Adipose tissue (tissue), 3 donors: ENCODE measurements around the gene ZNF516. TPM values are rescaled to one million over a fixed set of nuclear protein-coding genes. Genes with fewer than 3 reads are reported as not detected.
"Not testable (repeated sequence)": the region's sequence is repeated elsewhere in the genome, so short reads cannot be mapped to it uniquely, and the experiment has no call there.

Experiments
- H3K27ac ChIP-seq: one replicate; pipeline ENCODE4 v1.5.1; 2013; ENCODE audit warnings: low read depth, low read length
- WGBS, 3 donors: extraction: QIAGEN DNeasy Blood & Tissue Kit; methylation state at CpG; one replicate each; pipeline ENCODE4 v1.1.7; 2013; 5-methylcytosine and 5-hydroxymethylcytosine counted together
- polyA plus RNA-seq, 3 donors: library from polyadenylated mRNA; stranded (reverse); fragments of 200-250 nt; gene quantifications; one replicate each; pipeline ENCODE4 v1.2.3, GENCODE V29; 2013
- donor health status: healthy with polysubstance abuse.
- donor health status: Bipolar disorder and iron deficiency.
- donor health status: healthy.

The ZNF516 gene
- 1 to 10 TPM; 3.1 to 4.7 (median 4.2) TPM for polyA plus RNA-seq

GRCh38 chr18:76495006-76495370 is at the start of gene ZNF516:
TSS of gene ZNF516 (minus strand) at chr18:76495242. CDS start at chr18:76443054, 52,188 bp downstream.
- 0 to 2% (median 1%) methylated on average over 18 to 54 of the region's 64 CpGs for WGBS, 3 donors
- peak within 1 kb of the TSS; percentile 24 for H3K27ac ChIP-seq

GRCh38 chr18:76538846-76539245 is 43.8 kb upstream of the ZNF516 start:
- no peak overlapping the region for H3K27ac ChIP-seq
- 65 to 88% (median 69%) methylated on average over 11 of the region's 11 CpGs for WGBS, 3 donors

DNA sequence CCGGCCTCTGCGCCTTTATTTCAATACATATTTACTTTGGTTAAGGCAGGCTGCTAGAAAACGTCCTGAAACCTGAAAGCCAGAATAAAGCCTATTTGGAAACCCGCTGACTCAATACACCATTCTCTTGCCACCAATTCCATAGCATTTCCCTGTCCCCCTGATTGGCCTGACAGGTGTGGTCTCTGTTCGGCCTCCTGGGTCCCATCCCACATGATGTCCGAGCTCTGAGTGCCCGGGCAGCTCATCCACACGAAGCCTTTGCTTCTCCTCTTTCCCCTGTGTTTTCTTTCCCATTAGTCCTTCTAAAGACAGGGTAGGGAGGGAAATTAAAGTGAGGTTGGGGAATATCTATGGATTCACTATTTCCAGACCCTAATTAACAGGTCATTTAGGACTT is 42.6 kb upstream of the ZNF516 start:
- WGBS, 3 donors: 86 to 94% (median 90%) methylated on average over 8 of the region's 8 CpGs

DNA sequence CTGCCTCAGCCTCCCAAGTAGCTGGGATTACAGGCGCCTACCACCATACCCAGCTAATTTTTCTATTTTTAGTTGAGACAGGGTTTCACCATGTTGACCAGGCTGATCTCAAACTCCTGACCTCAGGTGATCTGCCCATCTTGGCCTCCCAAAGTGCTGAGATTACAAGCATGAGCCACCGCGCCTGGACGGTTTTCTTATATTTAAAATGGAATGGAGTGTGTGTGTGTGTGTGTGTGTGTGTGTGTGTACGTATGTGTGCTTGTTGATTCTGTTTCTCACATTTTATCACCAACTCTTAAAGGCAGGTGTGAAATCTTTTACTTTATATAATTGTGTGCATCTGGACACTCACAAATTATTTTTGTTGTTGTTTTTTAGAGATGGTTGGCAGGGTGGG is 41.6 kb upstream of the ZNF516 start:
- not testable (repeated sequence) for H3K27ac ChIP-seq
- WGBS, 3 donors: 88 to 94% (median 93%) methylated on average over 5 of the region's 5 CpGs

More for the DNA sequence above, 42.6 kb upstream of the ZNF516 start:
- H3K27ac ChIP-seq: no peak overlapping the region

- H3K27ac ChIP-seq: no peak overlapping the region
- 94 to 96% (median 95%) methylated on average over 8 of the region's 8 CpGs for WGBS, 3 donors
Observed at GRCh38 chr18:76532875-76533274, 37.8 kb upstream of the ZNF516 start.

DNA sequence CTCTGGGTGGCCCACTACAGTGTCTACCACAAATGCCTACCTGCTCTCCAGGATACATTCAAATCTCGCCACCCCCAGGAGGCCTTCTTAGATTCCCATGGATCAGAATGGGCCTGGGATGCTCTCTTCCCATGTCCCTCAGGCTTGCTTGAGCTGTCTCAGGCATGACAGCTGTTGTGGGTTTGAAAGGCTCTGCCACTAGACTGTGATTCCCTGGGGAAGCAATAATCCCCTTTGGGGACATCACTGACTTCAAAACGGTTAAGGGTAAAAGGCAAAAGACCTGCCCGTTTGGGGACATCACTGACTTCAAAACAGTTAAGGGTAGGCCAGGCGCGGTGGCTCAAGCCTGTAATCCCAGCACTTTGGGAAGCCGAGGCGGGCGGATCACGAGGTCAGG is 35.8 kb upstream of the ZNF516 start:
- no peak overlapping the region for H3K27ac ChIP-seq
- WGBS, 3 donors: 86 to 92% (median 91%) methylated on average over 9 of the region's 9 CpGs

DNA sequence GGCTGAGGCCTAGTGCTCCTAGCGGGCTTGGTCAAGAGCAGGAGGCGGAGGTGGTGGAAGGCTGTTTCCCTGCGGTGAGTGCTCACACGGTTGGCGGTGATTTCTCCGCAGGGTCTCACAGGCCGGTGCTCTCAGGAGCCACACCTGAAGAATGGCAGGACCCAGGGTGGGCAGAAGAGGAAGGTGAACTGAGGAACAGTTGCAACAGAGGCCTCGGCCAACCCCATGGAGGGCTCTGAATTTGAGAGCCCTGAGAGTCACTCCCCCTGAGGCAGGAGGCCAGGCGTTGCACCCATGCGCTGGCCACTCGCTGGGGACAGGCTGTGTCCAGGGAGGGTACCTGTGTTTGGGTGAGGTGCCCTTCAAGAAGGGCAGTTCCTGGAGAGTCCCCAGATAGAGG is 35.3 kb upstream of the ZNF516 start:
- 93 to 98% (median 96%) methylated on average over 11 of the region's 11 CpGs for WGBS, 3 donors

GRCh38 chr18:76529433-76529811 is 34.4 kb upstream of the ZNF516 start:
- H3K27ac ChIP-seq: no peak overlapping the region
- 64 to 81% (median 80%) methylated on average over 23 of the region's 23 CpGs for WGBS, 3 donors

More for the DNA sequence above, 35.3 kb upstream of the ZNF516 start:
- no peak overlapping the region for H3K27ac ChIP-seq

GRCh38 chr18:76528477-76529432 is 33.7 kb upstream of the ZNF516 start:
- WGBS, 3 donors: 6 to 10% (median 7%) methylated on average over 28 of the region's 28 CpGs
- H3K27ac ChIP-seq: no peak overlapping the region

GRCh38 chr18:76525911-76526310 is 30.9 kb upstream of the ZNF516 start:
- no peak overlapping the region for H3K27ac ChIP-seq
- WGBS, 3 donors: 52 to 70% (median 69%) methylated on average over 3 of the region's 3 CpGs

DNA sequence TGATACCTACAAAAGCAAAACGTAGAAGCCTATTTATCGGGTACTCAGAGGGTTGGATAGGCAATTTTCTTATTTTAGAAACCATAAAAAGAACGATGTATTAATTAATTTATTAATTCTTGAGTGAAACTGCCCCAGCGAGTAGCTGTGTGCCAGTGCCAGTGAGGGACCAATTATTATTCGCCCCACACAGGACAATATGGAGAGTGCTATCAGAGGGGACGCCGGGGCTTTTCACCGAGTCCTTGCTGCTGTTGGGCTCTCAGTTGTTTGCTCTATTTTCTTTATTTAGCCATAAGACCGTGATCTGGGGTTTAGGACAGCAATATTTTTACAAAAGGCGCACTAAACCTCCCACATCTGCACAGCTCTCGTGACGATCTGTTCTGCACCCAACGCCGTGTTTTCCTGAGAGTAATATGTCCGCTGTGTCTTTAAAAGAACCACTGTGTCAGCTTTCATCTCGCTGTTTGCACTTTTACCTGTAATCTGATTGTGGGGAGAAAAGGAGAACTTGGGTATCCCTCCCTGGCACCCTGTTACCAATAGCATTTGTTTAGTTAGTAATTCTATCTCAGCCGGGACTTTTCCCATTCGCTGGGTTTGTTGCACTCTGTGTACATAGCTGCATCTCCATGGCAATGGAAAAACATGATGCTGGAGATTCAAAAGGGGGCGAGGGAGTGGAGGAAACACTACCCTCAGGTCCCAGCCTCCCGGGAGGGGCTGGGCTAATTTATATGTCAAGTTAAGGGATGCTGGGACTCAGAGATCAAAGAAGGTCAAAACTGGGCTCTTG is 30.1 kb upstream of the ZNF516 start:
- 12 to 42% (median 34%) methylated on average over 20 of the region's 20 CpGs for WGBS, 3 donors
- H3K27ac ChIP-seq: no peak overlapping the region

DNA sequence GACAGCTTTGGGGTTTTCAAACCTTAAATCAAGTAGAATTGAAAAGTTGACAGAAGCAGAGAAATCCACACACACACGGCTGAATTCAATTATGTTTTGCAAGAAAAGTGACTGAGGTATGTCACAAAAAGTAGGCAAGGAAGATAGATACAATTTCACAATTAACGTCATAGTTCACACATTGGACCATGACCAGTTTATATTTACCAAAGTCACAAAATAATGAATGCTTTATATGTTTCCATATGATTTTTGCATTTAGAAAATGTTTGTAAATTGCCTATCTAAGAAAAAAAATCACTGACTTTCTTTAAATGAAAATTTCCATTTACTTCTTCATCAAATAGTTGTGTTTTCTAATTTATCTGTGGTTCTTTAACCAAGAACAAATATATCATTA is 29.4 kb upstream of the ZNF516 start:
- 64 to 69% (median 66%) methylated on average over 2 of the region's 2 CpGs for WGBS, 3 donors
- no peak overlapping the region for H3K27ac ChIP-seq

DNA sequence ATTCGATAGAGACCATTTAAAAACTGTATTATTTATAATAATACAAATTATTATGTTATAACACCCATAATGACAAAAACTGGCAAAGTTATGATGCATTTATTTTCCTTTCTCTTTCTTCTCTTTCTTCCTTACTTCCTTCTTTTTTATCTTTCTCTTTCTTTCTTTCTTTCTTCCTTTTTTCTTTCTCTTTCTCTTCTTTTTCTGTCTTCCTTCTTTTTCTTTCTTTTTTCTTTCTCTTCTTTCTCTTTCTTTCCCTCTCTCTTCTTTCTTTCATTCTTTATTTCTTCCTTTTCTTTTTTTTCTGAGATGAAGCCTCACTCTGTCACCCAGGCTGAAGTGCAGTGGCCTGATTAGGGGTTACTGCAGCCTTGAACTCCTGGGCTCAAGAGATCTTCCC is 27.5 kb upstream of the ZNF516 start:
- WGBS, 3 donors: 90 to 100% (median 96%) methylated on average over 1 of the region's 1 CpG
- no peak overlapping the region for H3K27ac ChIP-seq

GRCh38 chr18:76522122-76522503 is 27.1 kb upstream of the ZNF516 start:
- no peak overlapping the region for H3K27ac ChIP-seq
- 82 to 88% (median 87%) methylated on average over 19 of the region's 19 CpGs for WGBS, 3 donors

- H3K27ac ChIP-seq: no peak overlapping the region
- WGBS, 3 donors: 80 to 86% (median 85%) methylated on average over 11 of the region's 11 CpGs
Observed at GRCh38 chr18:76521417-76522121, 26.5 kb upstream of the ZNF516 start.

DNA sequence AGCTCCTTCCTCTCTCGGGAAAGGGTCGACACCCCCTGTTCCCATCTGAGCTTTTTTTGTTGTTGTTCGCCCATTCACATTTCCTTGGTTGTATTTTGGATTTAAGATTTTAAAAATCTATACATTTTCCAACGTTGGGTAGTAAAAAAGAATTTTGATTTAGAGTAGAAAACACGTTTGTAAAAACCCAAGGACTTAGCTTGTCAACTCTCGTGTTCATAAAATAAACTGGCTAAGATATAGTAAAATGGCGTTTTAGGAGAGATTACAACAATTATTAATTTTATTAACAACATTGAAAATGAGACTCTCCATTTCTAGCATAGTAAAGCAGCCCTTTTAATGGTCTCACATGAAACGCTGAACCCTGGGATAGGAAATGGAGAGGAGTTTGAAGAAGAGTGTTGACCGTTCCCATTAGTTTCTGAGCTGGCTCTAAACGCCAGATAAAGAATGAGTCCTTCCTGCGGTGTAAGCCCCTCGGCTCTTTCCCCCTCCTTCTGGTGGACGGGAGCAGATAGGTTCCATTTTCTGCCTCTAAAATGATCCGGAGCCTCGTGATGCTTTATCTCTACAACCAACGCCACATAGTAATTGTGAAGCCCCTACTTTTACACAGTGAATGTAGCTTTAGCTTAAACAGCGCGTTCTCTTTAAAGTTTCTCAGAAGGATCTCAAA is 24.0 kb upstream of the ZNF516 start:
- WGBS, 3 donors: 27 to 57% (median 31%) methylated on average over 18 of the region's 18 CpGs
- H3K27ac ChIP-seq: no peak overlapping the region

DNA sequence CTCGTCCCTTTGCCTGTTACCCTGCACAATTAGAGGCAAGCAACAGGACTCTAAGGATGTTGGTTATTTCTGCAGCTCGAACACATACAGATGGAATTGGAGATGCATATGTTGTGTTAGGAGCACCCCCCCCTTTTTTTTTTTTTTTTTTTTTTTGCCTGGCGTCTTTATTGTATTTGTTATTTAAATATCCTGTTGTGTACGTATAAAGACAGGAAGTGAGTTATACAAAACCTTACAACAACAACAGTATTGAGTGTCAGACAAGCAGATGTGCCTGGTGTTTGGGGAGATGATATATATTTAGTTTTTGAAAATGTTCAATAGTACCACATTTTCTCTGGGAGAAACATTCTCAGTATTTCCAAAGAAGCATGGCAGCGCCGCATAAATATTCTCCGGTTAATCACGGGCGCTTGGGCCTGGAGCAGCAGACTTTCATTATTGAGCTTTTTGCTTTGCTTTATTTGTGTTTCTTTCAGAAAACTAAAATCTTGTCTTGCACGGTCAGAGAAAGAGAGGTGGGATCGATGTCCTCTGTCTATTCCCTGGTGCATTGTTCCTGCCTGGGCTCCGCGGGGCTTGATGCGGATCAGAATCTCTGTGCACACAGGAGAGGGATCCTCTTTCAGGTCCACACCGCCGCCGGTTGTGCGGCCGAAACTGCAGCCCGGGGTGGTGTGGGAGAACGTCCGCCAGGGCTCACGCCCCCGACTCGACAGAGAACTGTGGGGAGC is 23.2 kb upstream of the ZNF516 start:
- 18 to 39% (median 23%) methylated on average over 25 of the region's 25 CpGs for WGBS, 3 donors
- no peak overlapping the region for H3K27ac ChIP-seq

GRCh38 chr18:76515576-76515975 is 20.5 kb upstream of the ZNF516 start:
- 88 to 91% (median 89%) methylated on average over 3 of the region's 3 CpGs for WGBS, 3 donors
- no peak overlapping the region for H3K27ac ChIP-seq
